Measurements from ENCODE around the gene CHAMP1. TPM values are rescaled to one million over a fixed set of nuclear protein-coding genes. Genes with fewer than 3 reads are reported as not detected.

The CHAMP1 gene
- total RNA-seq, 1 experiment from 2014 or later = 16.0 TPM

DNA sequence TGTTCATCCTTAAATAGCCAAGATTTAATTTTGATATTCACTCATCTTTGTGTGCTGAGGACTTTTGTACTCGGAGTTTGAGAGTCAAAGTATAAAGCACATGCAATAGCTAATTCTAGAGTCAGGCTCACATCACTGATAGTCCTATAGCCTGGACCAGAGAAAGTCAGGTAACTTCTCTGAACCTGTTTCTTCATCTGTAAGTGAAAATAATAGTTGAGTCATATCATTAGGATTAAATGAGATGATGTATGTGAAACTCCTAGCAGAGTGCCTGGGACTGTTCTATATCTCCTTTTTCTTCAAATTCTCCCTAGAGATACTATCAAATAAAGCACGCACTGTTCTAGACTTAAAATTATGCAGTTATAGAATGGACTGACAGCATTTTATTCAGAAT, 9.0 kb downstream of the CHAMP1 start:
- Histone ChIP-seq H3K4me2 (no peak overlapping the region), H2AFZ (no peak overlapping the region), H3K27me3 (ENCODE audit: insufficient read depth, low read depth) (no peaks in the 10 kb centered on the region), H3K4me1 (replicated peaks; ENCODE audit: insufficient read depth) (no peaks in the 10 kb centered on the region), H4K20me1 (ENCODE audit: insufficient read depth) (no peaks in the 10 kb centered on the region; the same call in 1 of the 2 replicates), H3K9me3 (ENCODE audit: insufficient read depth, low read depth) (no peaks in the 10 kb centered on the region), H3K79me2 (ENCODE audit: low read depth) (peaks cover 19% of the 10 kb centered on the region), H3K4me3 (no peak overlapping the region), H3K36me3 (ENCODE audit: low read depth) (peaks cover 17% of the 10 kb centered on the region; the same call in 1 of the 2 replicates), H3K9me2 (ENCODE audit: insufficient read depth) (no peaks in the 10 kb centered on the region), H3F3A (ENCODE audit: insufficient read depth, low read depth) (no peaks in the 10 kb centered on the region; the same call in 1 of the 2 replicates), H3K27ac (no peak overlapping the region)
- intact Hi-C loops (cut with micrococcal nuclease; ENCODE audit: unreplicated experiment) = no loop called here
- ChIA-PET CTCF (no interaction called here), POLR2A (ENCODE audit: unreplicated experiment) (no interaction called here)
- DNase-seq = no peak
- BruUV-seq (replicated peaks) = no TSS peak
- TF ChIP-seq EZH2 (IDR thresholded peaks at IDR 0.05; ENCODE audit: low read depth) = no peak
- TF ChIP-seq, protein P1, sequence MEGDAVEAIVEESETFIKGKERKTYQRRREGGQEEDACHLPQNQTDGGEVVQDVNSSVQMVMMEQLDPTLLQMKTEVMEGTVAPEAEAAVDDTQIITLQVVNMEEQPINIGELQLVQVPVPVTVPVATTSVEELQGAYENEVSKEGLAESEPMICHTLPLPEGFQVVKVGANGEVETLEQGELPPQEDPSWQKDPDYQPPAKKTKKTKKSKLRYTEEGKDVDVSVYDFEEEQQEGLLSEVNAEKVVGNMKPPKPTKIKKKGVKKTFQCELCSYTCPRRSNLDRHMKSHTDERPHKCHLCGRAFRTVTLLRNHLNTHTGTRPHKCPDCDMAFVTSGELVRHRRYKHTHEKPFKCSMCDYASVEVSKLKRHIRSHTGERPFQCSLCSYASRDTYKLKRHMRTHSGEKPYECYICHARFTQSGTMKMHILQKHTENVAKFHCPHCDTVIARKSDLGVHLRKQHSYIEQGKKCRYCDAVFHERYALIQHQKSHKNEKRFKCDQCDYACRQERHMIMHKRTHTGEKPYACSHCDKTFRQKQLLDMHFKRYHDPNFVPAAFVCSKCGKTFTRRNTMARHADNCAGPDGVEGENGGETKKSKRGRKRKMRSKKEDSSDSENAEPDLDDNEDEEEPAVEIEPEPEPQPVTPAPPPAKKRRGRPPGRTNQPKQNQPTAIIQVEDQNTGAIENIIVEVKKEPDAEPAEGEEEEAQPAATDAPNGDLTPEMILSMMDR (conservative IDR thresholded peaks at IDR 0.05) = no peak

- Histone ChIP-seq H3K36me3 (ENCODE audit: low read depth) (peaks cover 17% of the 10 kb centered on the region; the same call in 1 of the 2 replicates), H3K9me3 (ENCODE audit: insufficient read depth, low read depth) (no peaks in the 10 kb centered on the region), H3K27me3 (ENCODE audit: insufficient read depth, low read depth) (no peaks in the 10 kb centered on the region), H3F3A (ENCODE audit: insufficient read depth, low read depth) (no peaks in the 10 kb centered on the region; the same call in 1 of the 2 replicates), H3K4me3 (no peak overlapping the region), H3K27ac (no peak overlapping the region), H3K9me2 (ENCODE audit: insufficient read depth) (no peaks in the 10 kb centered on the region), H4K20me1 (ENCODE audit: insufficient read depth) (no peaks in the 10 kb centered on the region; the same call in 1 of the 2 replicates), H3K79me2 (ENCODE audit: low read depth) (peaks cover 15% of the 10 kb centered on the region; the same call in 1 of the 2 replicates), H2AFZ (no peak overlapping the region), H3K4me2 (no peak overlapping the region), H3K4me1 (replicated peaks; ENCODE audit: insufficient read depth) (no peaks in the 10 kb centered on the region)
- DNase-seq = no peak
- intact Hi-C loops (cut with micrococcal nuclease; ENCODE audit: unreplicated experiment) = no loop called here
- POLR2A ChIA-PET (ENCODE audit: unreplicated experiment) = no interaction called here
- TSS peak; percentile 5 for BruUV-seq (replicated peaks)
- TF ChIP-seq, protein P1 (conservative IDR thresholded peaks at IDR 0.05) = no peak
- no peak for TF ChIP-seq EZH2 (IDR thresholded peaks at IDR 0.05; ENCODE audit: low read depth)
- CTCF ChIA-PET = no interaction called here
Measured at GRCh38 chr13:114324334-114324733, 10.0 kb downstream of the CHAMP1 start.

DNA sequence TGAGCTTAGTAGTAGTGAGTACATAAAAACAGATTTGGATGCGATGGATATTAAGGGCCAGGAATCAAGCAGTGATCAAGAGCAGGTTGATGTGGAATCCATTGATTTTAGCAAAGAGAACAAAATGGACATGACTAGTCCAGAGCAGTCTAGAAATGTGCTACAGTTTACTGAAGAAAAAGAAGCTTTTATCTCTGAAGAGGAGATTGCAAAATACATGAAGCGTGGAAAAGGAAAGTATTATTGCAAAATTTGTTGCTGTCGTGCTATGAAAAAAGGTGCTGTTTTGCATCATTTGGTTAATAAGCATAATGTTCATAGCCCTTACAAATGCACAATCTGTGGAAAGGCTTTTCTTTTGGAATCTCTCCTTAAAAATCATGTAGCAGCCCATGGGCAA, 11.4 kb downstream of the CHAMP1 start:
- intact Hi-C loops (cut with micrococcal nuclease; ENCODE audit: unreplicated experiment) = no loop called here
- H3F3A ChIP-seq (ENCODE audit: insufficient read depth, low read depth) = no peaks in the 10 kb centered on the region; the same call in 1 of the 2 replicates
- ChIA-PET POLR2A (ENCODE audit: unreplicated experiment) (interaction anchor here (0.6 kb wide), 1 partner anchor 41 kb away, joined by 3 read pairs; no protein-coding TSS in a partner anchor), CTCF (interaction anchor here (0.6 kb wide), 1 partner anchor 89 kb away, joined by 3 read pairs; no protein-coding TSS in a partner anchor)
- 0 out of 2 replicates have a peak, but pooled peaks cover 4% of the 10 kb centered on the region for H3K79me2 ChIP-seq (ENCODE audit: low read depth)
- H3K9me3 ChIP-seq (ENCODE audit: insufficient read depth, low read depth) = no peaks in the 10 kb centered on the region
- no peaks in the 10 kb centered on the region for H3K4me1 ChIP-seq (replicated peaks; ENCODE audit: insufficient read depth)
- H3K27ac ChIP-seq = no peak overlapping the region
- no peak overlapping the region for H3K4me3 ChIP-seq
- TF ChIP-seq, protein P1 (conservative IDR thresholded peaks at IDR 0.05) = no peak
- no peak for TF ChIP-seq EZH2 (IDR thresholded peaks at IDR 0.05; ENCODE audit: low read depth)
- no peak for DNase-seq
- no peaks in the 10 kb centered on the region for H3K9me2 ChIP-seq (ENCODE audit: insufficient read depth)
- H3K4me2 ChIP-seq = no peak overlapping the region
- no peaks in the 10 kb centered on the region; the same call in 1 of the 2 replicates for H4K20me1 ChIP-seq (ENCODE audit: insufficient read depth)
- no TSS peak for BruUV-seq (replicated peaks)
- H3K27me3 ChIP-seq (ENCODE audit: insufficient read depth, low read depth) = no peaks in the 10 kb centered on the region
- H2AFZ ChIP-seq = no peak overlapping the region
- peaks cover 17% of the 10 kb centered on the region; the same call in 1 of the 2 replicates for H3K36me3 ChIP-seq (ENCODE audit: low read depth)
